ENCODE results near the gene HCN2. TPM values are rescaled to one million over a fixed set of nuclear protein-coding genes. Genes with fewer than 3 reads are reported as not detected.
"Not testable (repeated sequence)": the region's sequence is repeated elsewhere in the genome, so short reads cannot be mapped to it uniquely, and the experiment has no call there.

Gene HCN2
- polyA plus RNA-seq, 3 donors = 0.40 to 0.45 (median 0.42) TPM

GRCh38 chr19:613732-614567, 24.3 kb downstream of the HCN2 start:
- DNase-seq (ENCODE audit: extremely low read depth in 1 of 11, low read depth in 9 of 11, low spot score in 4 of 11) = no peak

- DNase-seq (ENCODE audit: extremely low read depth in 1 of 11, low read depth in 9 of 11, low spot score in 4 of 11) = no peak
Measured at GRCh38 chr19:615619-616018, 25.9 kb downstream of the HCN2 start.

GRCh38 chr19:616062-616700, 26.5 kb downstream of the HCN2 start:
- no peak for DNase-seq (ENCODE audit: extremely low read depth in 1 of 11, low read depth in 9 of 11, low spot score in 4 of 11)

- no peak for DNase-seq (ENCODE audit: extremely low read depth in 1 of 11, low read depth in 9 of 11, low spot score in 4 of 11)
Measured at GRCh38 chr19:616747-617526, 27.3 kb downstream of the HCN2 start.

GRCh38 chr19:617551-618246, 28.0 kb downstream of the HCN2 start:
- no peak for DNase-seq (ENCODE audit: extremely low read depth in 1 of 11, low read depth in 9 of 11, low spot score in 4 of 11)

GRCh38 chr19:618247-618619, 28.6 kb downstream of the HCN2 start:
- DNase-seq (ENCODE audit: extremely low read depth in 1 of 11, low read depth in 9 of 11, low spot score in 4 of 11) = no peak

- DNase-seq (ENCODE audit: extremely low read depth in 1 of 11, low read depth in 9 of 11, low spot score in 4 of 11) = no peak
Measured at GRCh38 chr19:618674-619285, 29.1 kb downstream of the HCN2 start.

- no peak for DNase-seq (ENCODE audit: extremely low read depth in 1 of 11, low read depth in 9 of 11, low spot score in 4 of 11)
Measured at GRCh38 chr19:619286-620002, 29.8 kb downstream of the HCN2 start.

GRCh38 chr19:620166-620862, 30.6 kb downstream of the HCN2 start:
- DNase-seq (ENCODE audit: extremely low read depth in 1 of 11, low read depth in 9 of 11, low spot score in 4 of 11) = no peak

- DNase-seq (ENCODE audit: extremely low read depth in 1 of 11, low read depth in 9 of 11, low spot score in 4 of 11) = not testable (repeated sequence)
Measured at GRCh38 chr19:621191-621590, 31.5 kb downstream of the HCN2 start.

- no peak for DNase-seq (ENCODE audit: extremely low read depth in 1 of 11, low read depth in 9 of 11, low spot score in 4 of 11)
Measured at GRCh38 chr19:621819-622218, 32.1 kb downstream of the HCN2 start.

- DNase-seq (ENCODE audit: extremely low read depth in 1 of 11, low read depth in 9 of 11, low spot score in 4 of 11) = no peak
Measured at GRCh38 chr19:622666-623065, 33.0 kb downstream of the HCN2 start.

GRCh38 chr19:623175-623916, 33.7 kb downstream of the HCN2 start:
- no peak for DNase-seq (ENCODE audit: extremely low read depth in 1 of 11, low read depth in 9 of 11, low spot score in 4 of 11)

GRCh38 chr19:623974-624373, 34.3 kb downstream of the HCN2 start:
- no peak for DNase-seq (ENCODE audit: extremely low read depth in 1 of 11, low read depth in 9 of 11, low spot score in 4 of 11)

- no peak for DNase-seq (ENCODE audit: extremely low read depth in 1 of 11, low read depth in 9 of 11, low spot score in 4 of 11)
Measured at GRCh38 chr19:624433-625109, 34.9 kb downstream of the HCN2 start.

GRCh38 chr19:625257-625656, 35.6 kb downstream of the HCN2 start:
- no peak for DNase-seq (ENCODE audit: extremely low read depth in 1 of 11, low read depth in 9 of 11, low spot score in 4 of 11)

- not testable (repeated sequence) for DNase-seq (ENCODE audit: extremely low read depth in 1 of 11, low read depth in 9 of 11, low spot score in 4 of 11)
Measured at GRCh38 chr19:626566-626965, 36.9 kb downstream of the HCN2 start.
